GM12878 (cell line): ENCODE results near the gene NT5DC4. TPM values are rescaled to one million over a fixed set of nuclear protein-coding genes. Genes with fewer than 3 reads are reported as not detected.

Experiments
- ATAC-seq: fragments of 200-7000 bp; cut with Tn5 transposase; 3 replicates; pipeline ENCODE4 v1.9.1; 2020; ENCODE audit warnings: mild to moderate bottlenecking, moderate library complexity
- BruUV-seq: library from RNA; stranded (reverse); fragments of 400-500 nt; replicated peaks from 2 replicates; lab custom pipeline; 2021; lab: Mats Ljungman, UMichigan
- CTCF ChIA-PET: fragments of 300-600 bp; sonication (Branson Sonifier 250); formaldehyde crosslinking; extraction: SDS; loops from one replicate; lab custom pipeline; 2021; ENCODE audit warnings: inconsistent platforms; lab: Yijun Ruan, JAX
- POLR2A ChIA-PET: fragments of 350-600 bp; formaldehyde crosslinking; extraction: SDS; loops from one replicate; lab custom pipeline; 2021; ENCODE audit warnings: inconsistent platforms; lab: Charles Lee
- RAD21 ChIA-PET: fragments of 300-600 bp; sonication (Branson Sonifier 250); formaldehyde crosslinking; loops from one replicate; lab custom pipeline; 2023; ENCODE audit warnings: antibody characterized with exemption; ENCODE audit not compliant: unreplicated experiment; lab: Charles Lee
- SMC1A ChIA-PET: fragments of 300-600 bp; sonication (Branson Sonifier 250); formaldehyde crosslinking; loops from one replicate; lab custom pipeline; 2023; ENCODE audit not compliant: unreplicated experiment, uncharacterized antibody; lab: Charles Lee
- DNase-seq: peaks from one replicate; pipeline ENCODE4 v3.0.0-alpha.2; 2011; ENCODE audit warnings: low read depth, low spot score
- FAIRE-seq: peaks from 3 replicates; lab custom pipeline; 2011; peaks lifted over from hg19 to GRCh38; lab: Jason Lieb, UNC
- H2AFZ ChIP-seq: 2 replicates; pipeline ENCODE4 v1.6.0; 2011; ENCODE audit warnings: low read depth, low read length, control low read depth; ENCODE audit not compliant: control insufficient read depth
- H3K27ac ChIP-seq: 2 replicates; pipeline ENCODE4 v1.5.1; 2011; ENCODE audit warnings: control low read depth; ENCODE audit not compliant: control insufficient read depth, insufficient read depth
- H3K27me3 ChIP-seq, 2 experiments: replicated peaks in 1 of 2; 2 replicates each; pipeline versions ENCODE4 v1.6.0 to v1.6.1; 2011; ENCODE audit warnings: low read length in 1 of 2; ENCODE audit not compliant: control insufficient read depth in 2 of 2, insufficient read depth in 2 of 2
- H3K36me3 ChIP-seq, 2 experiments: 2 replicates each; pipeline ENCODE4 v1.5.1; 2011; ENCODE audit warnings: low read length in 1 of 2; ENCODE audit not compliant: control insufficient read depth in 2 of 2, insufficient read depth in 2 of 2
- H3K4me1 ChIP-seq: 2 replicates; pipeline ENCODE4 v1.6.1; 2011; ENCODE audit warnings: mild to moderate bottlenecking, low read length, moderate library complexity, mixed read lengths; ENCODE audit not compliant: control insufficient read depth, insufficient read depth
- H3K4me2 ChIP-seq: 2 replicates; pipeline ENCODE4 v1.6.0; 2011; ENCODE audit warnings: control low read depth; ENCODE audit not compliant: control insufficient read depth, insufficient read depth
- H3K4me3 ChIP-seq: fragments of 200-600 bp; sonication (generic); 2 replicates; pipeline ENCODE4 v1.5.1; 2016
- H3K79me2 ChIP-seq: 2 replicates; pipeline ENCODE4 v1.6.0; 2011; ENCODE audit warnings: low read length; ENCODE audit not compliant: control insufficient read depth, insufficient read depth
- H3K9ac ChIP-seq: 2 replicates; pipeline ENCODE4 v1.8.0; 2011; ENCODE audit warnings: low read length, control low read depth, mixed read lengths; ENCODE audit not compliant: control insufficient read depth, insufficient read depth
- H3K9me3 ChIP-seq: replicated peaks from 3 replicates; pipeline ENCODE4 v1.5.1; 2011; ENCODE audit warnings: mild to moderate bottlenecking, low read length; ENCODE audit not compliant: control insufficient read depth, insufficient read depth
- H4K20me1 ChIP-seq: 2 replicates; pipeline ENCODE4 v1.6.0; 2011; ENCODE audit not compliant: control insufficient read depth, insufficient read depth
- BHLHE40 ChIP-seq, 2 experiments: fragments of 450-650 bp in 1 of 2; IDR thresholded peaks; 2 replicates each; pipeline ENCODE4 v1.6.1; 2011 to 2017; ENCODE audit warnings: low read depth in 2 of 2, borderline replicate concordance in 1 of 2, improper control_type of control experiment in 1 of 2, low read length in 1 of 2, mild to moderate bottlenecking in 1 of 2
- CTCF ChIP-seq, 3 experiments: IDR thresholded peaks in 2 of 3; conservative IDR thresholded peaks in 1 of 3; 2 replicates each; pipeline ENCODE4 v1.5.1; 2011; ENCODE audit warnings: low read depth in 3 of 3, low read length in 3 of 3, mild to moderate bottlenecking in 3 of 3, control low read depth in 2 of 3, moderate library complexity in 2 of 3, inconsistent platforms in 1 of 3, mixed read lengths in 1 of 3; ENCODE audit not compliant: control insufficient read depth in 2 of 3, insufficient read depth in 1 of 3; ENCODE audit errors: extremely low read depth in 1 of 3
- ETV6 ChIP-seq, 2 experiments: fragments of 450-650 bp in 1 of 2; IDR thresholded peaks in 1 of 2; conservative IDR thresholded peaks in 1 of 2; 2 replicates each; pipeline ENCODE4 v1.6.1; 2014; ENCODE audit warnings: antibody characterized with exemption in 1 of 2, borderline replicate concordance in 1 of 2, low read depth in 1 of 2, mild to moderate bottlenecking in 1 of 2, moderate library complexity in 1 of 2
- HDAC6 ChIP-seq: fragments of 200-600 bp; sonication (generic); IDR thresholded peaks from one replicate; pipeline ENCODE4 v1.8.0; 2017; ENCODE audit warnings: antibody characterized with exemption; ENCODE audit not compliant: unreplicated experiment
- KAT2A ChIP-seq: conservative IDR thresholded peaks from 2 replicates; pipeline ENCODE4 v1.6.1; 2011; ENCODE audit warnings: low read depth, low read length; ENCODE audit not compliant: control insufficient read depth
- MEF2A ChIP-seq: IDR thresholded peaks from 2 replicates; pipeline ENCODE4 v1.6.1; 2011; ENCODE audit warnings: low read depth, mild to moderate bottlenecking, low read length, moderate library complexity; ENCODE audit not compliant: insufficient read depth
- POLR2A ChIP-seq: IDR thresholded peaks from 2 replicates; pipeline ENCODE4 v1.6.1; 2011; ENCODE audit warnings: low read depth, mild to moderate bottlenecking, low read length
- RAD21 ChIP-seq: IDR thresholded peaks from 2 replicates; pipeline ENCODE4 v1.6.1; 2011; ENCODE audit warnings: mild to moderate bottlenecking, low read depth, low read length, moderate library complexity; ENCODE audit not compliant: insufficient read depth
- RAD51 ChIP-seq: fragments of 450-650 bp; IDR thresholded peaks from 2 replicates; pipeline ENCODE4 v1.6.1; 2016; ENCODE audit warnings: moderate library complexity, mild to moderate bottlenecking, inconsistent platforms
- RUNX3 ChIP-seq: IDR thresholded peaks from 2 replicates; pipeline ENCODE4 v1.6.1; 2012; ENCODE audit warnings: low read length, inconsistent platforms
- ZNF207 ChIP-seq: fragments of 450-650 bp; IDR thresholded peaks from 2 replicates; pipeline ENCODE4 v1.6.1; 2014; ENCODE audit warnings: antibody characterized with exemption, mild to moderate bottlenecking, borderline replicate concordance
- ZNF217 ChIP-seq: fragments of 450-650 bp; IDR thresholded peaks from 2 replicates; pipeline ENCODE4 v1.6.1; 2017; ENCODE audit warnings: antibody characterized with exemption, mild to moderate bottlenecking
- WGBS: methylation state at CpG from one replicate; pipeline ENCODE4 v1.1.6; 2016; ENCODE audit warnings: low lambda C conversion rate; ENCODE audit not compliant: insufficient replicate concordance, insufficient coverage; ENCODE audit errors: missing lambda C conversion rate; 5-methylcytosine and 5-hydroxymethylcytosine counted together
- in situ Hi-C: fragments of 300-500 bp; cut with MboI; formaldehyde crosslinking; loops from 9 replicates; pipeline ENCODE4 v1.14.3; 2018; ENCODE audit warnings: mixed read lengths
- intact Hi-C: fragments of 100-400 bp; cut with micrococcal nuclease; formaldehyde crosslinking; loops from one replicate; pipeline ENCODE4 v1.14.2; 2022; ENCODE audit not compliant: unreplicated experiment
- polyA plus RNA-seq, 11 experiments: library from polyadenylated mRNA; depleted of rRNA in 4 of 11; unstranded in 6 of 11; stranded (reverse) in 5 of 11; fragments of >200 nt; fragmentation: Nextera tagmentation in 4 of 11; fragmentation: Illumina TruSeq in 1 of 11; extraction: Ambion mirVana in 4 of 11; extraction: Trizol in 1 of 11; gene quantifications; 1 replicate in 1 of 11; 2 replicates in 10 of 11; pipeline versions ENCODE4 v1.2.1 to v1.2.3, GENCODE V29; 2011 to 2016; ENCODE audit warnings: inconsistent platforms in 2 of 11, missing spikeins in 2 of 11, low read depth in 1 of 11
- total RNA-seq, 4 experiments: library from RNA; depleted of rRNA in 3 of 4; stranded (reverse); fragments of >200 nt in 3 of 4; fragmentation: Illumina TruSeq in 1 of 4; extraction: Trizol in 1 of 4; gene quantifications; 2 replicates each; pipeline versions ENCODE4 v1.2.1 to v1.2.3, GENCODE V29; 2013 to 2021

The NT5DC4 gene
- total and polyA plus RNA-seq, 10 of the 15 experiments (the other 5 are each of a cell fraction or from before 2014, with no cell fraction given) = 0.04 to 2.6 (median 0.32) TPM; not detected in 2

- Histone ChIP-seq H3K4me2 (no peak overlapping the region), H4K20me1 (no peaks in the 10 kb centered on the region), H3K27ac (no peak overlapping the region), H3K9ac (no peak overlapping the region), H3K9me3 (no peaks in the 10 kb centered on the region), H3K27me3 (no peaks in the 10 kb centered on the region), H3K79me2 (no peaks in the 10 kb centered on the region), H3K4me1 (peaks cover 13% of the 10 kb centered on the region)
- no peak for FAIRE-seq
- no peak for ATAC-seq
- POLR2A ChIA-PET = interaction anchor here (2.4 kb wide), 1 partner anchor 11 kb away, joined by 9 read pairs; no protein-coding TSS in a partner anchor
- in situ Hi-C loops = no loop called here
- intact Hi-C loops = no loop called here
- RAD21 ChIA-PET = interaction anchor here (3.4 kb wide), 1 partner anchor 11 kb away, joined by 20 read pairs; no protein-coding TSS in a partner anchor
- CTCF ChIA-PET = interaction anchor here (2.0 to 2.9 kb wide), 2 partner anchors 10 to 86 kb away, joined by 6 to 17 read pairs; no protein-coding TSS in a partner anchor
- TF ChIP-seq ZNF207 (no peak), CTCF (IDR thresholded peaks at IDR 0.05 in 2 of 3, conservative IDR thresholded peaks at IDR 0.05 in 1 of 3; ENCODE audit: control insufficient read depth in 2 of 3, extremely low read depth in 1 of 3, insufficient read depth in 1 of 3, low read depth in 3 of 3, low read length in 3 of 3) (no peak), ZNF217 (no peak), RUNX3 (no peak), BHLHE40 (IDR thresholded peaks at IDR 0.05; ENCODE audit: borderline replicate concordance in 1 of 2, low read depth in 2 of 2, low read length in 1 of 2) (no peak), ETV6 (conservative IDR thresholded peaks at IDR 0.05 in 1 of 2, IDR thresholded peaks at IDR 0.05 in 1 of 2; ENCODE audit: borderline replicate concordance in 1 of 2, low read depth in 1 of 2) (no peak), MEF2A (no peak), POLR2A (no peak), RAD21 (no peak), RAD51 (no peak), HDAC6 (no peak), KAT2A (no peak)
- TF ChIP-seq, all 136 proteins: peak for 0
- no TSS peak for BruUV-seq
- Histone ChIP-seq H2AFZ (no peak overlapping the region), H3K4me3 (no peak overlapping the region), H3K36me3 (no peaks in the 10 kb centered on the region; a peak in 1 of 4 replicates)
- 66% methylated on average over 4 of the region's 4 CpGs for WGBS
- DNase-seq = no peak
- SMC1A ChIA-PET = interaction anchor here (1.2 kb wide), 1 partner anchor 14 kb away, joined by 3 read pairs; no protein-coding TSS in a partner anchor
Measured at GRCh38 chr2:112714331-112714730, 6.5 kb upstream of the NT5DC4 start.
